Jurkat, Clone E6-1 (cell line): ENCODE data around the gene AMMECR1L.
"Not testable (repeated sequence)": the region's sequence is repeated elsewhere in the genome, so short reads cannot be mapped to it uniquely, and the experiment has no call there.

Source experiments
- DNase-seq: peaks from one replicate; pipeline ENCODE4 v3.0.0-alpha.2; 2011; ENCODE audit warnings: low read depth, low spot score
- H3K4me3 ChIP-seq: 2 replicates; pipeline ENCODE4 v1.5.1; 2011; ENCODE audit warnings: mild to moderate bottlenecking, low read length, control low read depth, moderate library complexity

Gene AMMECR1L

DNA sequence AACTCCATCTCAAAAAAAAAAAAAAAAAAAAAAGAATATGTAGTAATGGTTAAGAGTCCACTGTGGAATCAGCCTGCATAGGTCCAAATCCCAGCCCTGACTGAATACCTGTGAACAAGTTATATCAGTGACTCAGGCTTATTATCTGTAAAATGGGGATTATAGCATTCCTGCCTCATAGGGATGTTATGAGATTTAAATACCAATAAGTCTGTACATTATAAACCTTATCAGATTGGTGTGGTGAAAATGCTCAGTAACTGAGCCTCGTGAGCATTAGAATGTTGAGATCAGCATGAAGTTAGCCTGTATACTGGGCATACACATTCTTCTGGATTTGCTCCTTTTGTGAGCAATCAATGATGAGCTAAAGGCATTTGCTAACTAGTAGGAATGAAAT lies 3.0 kb upstream of the AMMECR1L start:
- DNase-seq = no peak
- no peak overlapping the region for H3K4me3 ChIP-seq

DNA sequence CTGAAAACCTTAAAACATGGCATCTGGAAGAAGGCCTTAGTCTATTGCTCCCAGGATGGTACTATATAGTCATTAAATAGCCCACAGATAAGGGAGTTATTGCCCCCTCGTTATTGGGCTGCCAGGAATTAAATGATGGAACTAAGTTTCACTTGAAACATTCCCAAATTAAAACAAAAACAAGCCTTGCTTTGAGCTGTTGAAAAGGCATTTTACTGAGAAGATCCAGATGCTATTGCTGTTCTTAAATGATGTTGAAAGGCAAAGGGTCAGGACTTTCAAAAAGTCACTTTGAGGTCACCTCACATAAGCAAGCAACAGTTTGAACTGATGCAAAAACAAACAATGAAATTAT lies 2.0 kb upstream of the AMMECR1L start:
- H3K4me3 ChIP-seq = no peak overlapping the region
- DNase-seq = no peak

DNA sequence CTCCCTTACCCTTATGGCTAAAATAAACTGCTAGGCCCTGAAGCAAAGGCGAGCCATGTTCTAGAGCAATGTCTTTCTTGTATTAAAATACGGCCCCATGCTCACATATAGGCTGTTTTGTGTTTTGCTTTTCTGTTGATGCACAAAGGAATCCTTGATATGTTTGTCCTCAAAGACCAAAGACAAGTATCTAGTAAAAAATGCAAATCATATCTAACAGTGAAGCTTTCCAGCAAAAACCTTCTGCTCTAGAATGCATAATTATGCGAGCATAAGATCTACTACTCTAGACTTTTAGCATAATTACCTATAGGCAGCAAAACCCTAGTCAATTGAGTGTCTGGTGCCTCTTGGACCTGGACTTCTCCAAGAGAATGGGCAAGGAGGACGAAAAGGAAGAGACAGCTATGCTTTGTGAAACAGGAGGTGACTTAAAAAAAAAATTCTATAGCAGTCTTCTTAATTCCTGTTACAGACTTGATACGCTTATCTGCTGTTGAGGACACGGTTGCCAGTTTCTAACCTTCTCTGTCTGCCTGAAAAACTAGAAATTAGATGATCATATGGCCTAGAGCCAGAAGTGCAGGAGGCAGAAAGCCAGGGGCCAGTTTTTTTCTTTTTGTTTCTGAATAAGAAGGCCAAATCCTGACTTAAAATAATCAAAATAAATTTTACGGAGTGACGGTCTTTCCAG lies 1.5 kb upstream of the AMMECR1L start:
- H3K4me3 ChIP-seq = peak overlapping the region; percentile 55
- DNase-seq = no peak

DNA sequence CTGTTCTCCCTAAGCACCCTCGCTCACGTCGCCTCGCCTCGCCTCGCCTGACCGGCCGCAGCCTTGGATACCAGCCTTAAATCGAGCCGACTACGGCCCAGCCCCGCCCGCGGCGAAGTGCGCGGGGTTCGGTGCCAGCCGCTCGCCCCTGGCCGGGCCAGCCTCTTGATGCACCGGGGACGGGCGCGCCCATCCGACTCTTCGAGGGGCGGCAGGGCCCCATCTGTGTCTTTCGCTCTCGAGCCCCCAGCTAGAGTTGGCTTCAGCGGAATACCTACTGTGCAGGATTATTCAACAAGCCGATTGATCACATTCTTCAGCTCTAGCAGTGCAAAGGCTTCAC lies 808 bp upstream of the AMMECR1L start:
- not testable (repeated sequence) for DNase-seq
- H3K4me3 ChIP-seq = peak overlapping the region; percentile 55

DNA sequence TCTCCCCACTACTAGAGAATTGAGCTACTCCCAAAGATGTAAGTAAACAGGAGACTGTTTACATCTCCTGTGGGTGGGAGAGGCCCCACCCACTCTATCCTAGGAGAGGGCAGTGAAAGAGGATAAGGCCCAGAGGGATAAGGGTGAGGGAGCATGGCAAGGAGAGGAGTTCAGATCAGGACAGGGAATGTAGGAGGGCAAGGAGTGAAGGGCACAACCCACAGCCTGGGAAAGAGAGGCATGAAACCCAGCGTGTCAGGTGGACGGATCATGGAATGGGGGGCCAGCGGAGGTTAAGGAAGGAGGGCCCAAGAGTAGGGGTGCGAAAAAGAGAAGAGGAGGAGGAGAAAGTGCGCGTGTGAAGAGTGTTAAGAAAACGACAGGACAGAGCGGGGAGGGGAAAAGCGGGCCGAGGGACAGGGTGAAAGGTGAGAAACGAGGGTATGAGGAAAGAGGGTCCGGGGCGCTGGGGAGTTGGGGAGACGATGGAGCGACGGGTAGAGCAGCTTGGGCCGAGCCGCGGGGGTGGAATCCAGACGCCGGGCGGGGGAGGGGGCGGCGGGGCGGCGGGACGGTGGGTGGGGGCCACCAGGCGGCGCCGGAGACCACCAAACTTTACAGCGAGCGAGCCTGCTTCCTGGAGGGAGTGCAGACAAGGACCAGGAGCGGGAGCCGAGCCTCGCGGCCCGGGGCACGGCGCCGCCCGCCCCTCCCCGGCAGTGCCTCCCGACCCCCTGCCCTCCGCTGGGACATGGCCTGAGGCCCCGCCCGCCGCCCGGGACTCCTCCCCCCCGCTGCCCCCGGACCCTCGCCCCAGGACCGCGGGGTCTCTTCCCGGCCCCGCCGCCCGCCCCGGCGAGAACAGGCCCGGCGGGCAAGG lies 655 bp downstream of the AMMECR1L start:
- H3K4me3 ChIP-seq = peak overlapping the region; percentile 57
- DNase-seq = not testable (repeated sequence)

DNA sequence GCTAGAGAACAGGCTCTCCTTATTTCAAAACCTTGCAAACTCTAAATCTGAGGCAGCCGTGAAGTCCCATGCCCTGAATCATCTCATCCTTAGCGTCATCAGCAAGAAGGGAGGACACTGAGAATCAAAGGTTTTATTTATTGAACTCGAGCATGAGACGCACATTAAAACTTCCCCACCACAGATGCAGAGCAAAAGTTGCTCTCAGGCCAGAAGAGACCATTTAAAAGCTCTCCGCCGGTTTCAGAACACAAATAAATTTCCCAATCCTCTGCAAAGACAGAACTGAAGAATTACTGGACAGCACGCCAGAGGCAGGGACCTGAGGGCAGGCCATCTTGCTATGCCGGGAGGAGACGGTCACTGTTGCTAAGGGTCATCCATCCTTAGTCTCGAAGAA lies 1.3 kb downstream of the AMMECR1L start:
- no peak for DNase-seq
- H3K4me3 ChIP-seq = peak overlapping the region; percentile 57

DNA sequence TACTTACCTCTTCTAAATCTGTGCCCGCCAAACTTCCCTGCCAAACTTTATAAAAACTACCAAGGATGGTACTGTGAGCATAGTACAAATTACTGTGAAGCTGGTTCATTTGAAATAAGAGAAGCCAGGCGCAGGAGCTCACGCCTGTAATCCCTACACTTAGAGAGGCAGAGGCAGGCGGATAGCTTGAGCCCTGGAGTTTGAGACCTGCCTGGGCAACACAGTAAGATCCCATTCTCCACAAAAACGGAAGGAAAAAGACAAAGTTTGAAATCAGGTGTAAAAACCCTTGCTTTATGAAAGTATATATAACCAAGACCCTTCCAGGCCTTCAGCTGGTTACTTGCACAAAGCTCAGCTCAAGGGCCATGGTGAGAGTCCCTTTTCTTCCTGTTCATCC lies 5.9 kb downstream of the AMMECR1L start:
- H3K4me3 ChIP-seq = no peak overlapping the region
- DNase-seq = no peak

DNA sequence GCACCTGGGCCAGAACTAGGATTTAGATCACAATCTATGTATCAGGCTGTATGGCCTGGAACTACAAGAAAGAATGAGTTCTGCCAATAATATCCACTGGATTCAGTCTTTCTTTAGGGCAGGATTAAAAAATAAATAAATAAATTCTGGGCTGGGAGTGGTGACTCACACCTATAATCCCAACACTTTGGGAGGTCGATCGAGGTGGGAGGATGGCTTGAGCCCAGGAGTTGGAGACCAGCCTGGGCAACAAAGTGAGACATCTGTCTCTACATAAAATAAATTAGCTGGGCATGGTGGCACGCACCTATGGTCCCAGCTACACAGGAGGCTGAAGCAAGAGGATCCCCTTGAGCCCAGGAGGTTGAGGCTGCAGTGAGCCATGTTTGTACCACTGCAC lies 8.1 kb downstream of the AMMECR1L start:
- no peak for DNase-seq
- no peak overlapping the region for H3K4me3 ChIP-seq

DNA sequence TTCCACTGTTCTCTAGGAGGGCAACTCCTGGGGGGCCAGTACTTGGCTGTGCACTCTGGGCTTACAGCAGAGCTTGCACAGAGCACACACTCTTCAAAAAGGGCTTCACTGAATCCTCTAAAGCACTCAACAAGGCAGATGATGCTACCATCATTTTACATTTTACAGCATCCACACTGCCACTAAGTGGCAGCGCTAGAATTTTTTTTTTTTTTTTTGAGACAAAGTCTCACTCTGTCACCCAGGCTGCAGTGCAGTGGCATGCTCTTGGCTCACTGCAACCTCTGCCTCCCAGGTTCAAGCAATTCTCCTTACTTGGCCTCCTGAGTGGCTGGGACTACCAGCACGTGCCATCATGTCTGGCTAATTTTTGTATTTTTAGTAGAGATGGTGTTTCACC lies 8.6 kb downstream of the AMMECR1L start:
- DNase-seq = no peak
- H3K4me3 ChIP-seq = no peak overlapping the region

DNA sequence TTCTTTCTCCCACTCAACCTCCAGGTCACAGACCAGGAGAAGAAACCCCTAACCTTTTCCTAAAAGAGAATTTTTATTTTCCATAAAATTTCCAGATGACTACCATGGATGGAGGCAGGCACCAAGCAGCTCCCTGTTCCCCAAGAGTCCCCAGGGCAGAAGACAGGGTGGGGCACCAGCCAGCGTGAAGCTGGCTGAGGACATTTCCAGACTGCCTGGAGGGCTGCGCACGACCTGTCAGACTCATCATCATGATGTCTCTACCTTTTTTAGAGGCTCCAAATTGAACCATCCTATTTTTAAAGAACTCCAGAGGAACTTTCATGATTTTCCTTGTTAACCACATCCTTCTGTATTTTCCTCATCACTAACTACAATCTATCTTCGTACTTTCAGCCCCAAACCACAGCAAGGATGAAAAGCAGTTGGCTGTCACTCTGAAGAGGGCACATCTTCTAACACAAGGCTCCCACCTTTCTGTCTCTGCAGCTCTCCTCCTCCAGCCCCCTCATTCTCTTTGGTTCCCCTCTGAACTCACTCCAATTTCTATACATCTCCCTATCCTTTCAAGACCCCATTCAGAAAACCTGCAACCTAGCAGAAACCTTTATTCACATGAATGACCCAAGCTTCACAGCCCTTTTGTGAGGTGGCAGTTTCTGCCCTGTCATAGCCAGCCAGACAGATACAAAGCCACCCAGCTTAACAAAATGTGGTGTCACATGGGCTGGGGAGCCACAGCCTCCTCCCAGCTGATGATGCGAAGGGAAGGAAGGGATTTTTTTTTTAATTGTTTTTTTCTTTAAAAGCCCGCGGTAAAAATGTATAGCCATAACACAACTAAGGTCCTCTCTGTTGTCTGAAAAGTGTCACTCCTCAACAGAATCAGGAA lies 11.1 kb downstream of the AMMECR1L start:
- no peak for DNase-seq

DNA sequence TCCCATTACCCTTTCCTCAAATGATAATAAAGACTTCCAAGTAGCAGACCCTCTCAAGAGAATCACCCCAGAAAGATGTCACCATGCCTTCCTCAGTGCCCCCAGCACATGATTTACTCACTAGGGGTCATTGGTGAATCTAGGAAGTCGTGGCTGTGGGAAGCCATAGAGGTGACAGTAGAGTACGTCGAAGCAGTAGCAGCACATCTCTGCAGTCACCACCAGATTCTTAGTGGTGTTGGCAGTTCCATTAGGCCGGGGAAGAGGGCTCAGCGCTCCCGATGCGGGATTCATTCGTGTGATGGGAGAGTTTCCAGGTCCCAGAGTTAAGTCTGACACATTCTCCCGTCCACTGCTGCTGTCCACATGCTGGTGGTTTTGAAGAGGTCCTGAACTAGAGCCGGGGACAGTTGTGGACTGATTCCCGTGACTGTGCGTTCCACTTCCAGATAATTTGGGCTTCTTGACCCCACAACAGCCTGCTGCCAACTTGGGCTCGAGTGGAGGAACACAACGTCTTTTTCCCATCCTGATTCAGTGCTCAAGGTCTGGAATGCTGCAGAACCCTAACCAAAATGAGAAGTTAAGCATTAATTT lies 12.0 kb downstream of the AMMECR1L start:
- DNase-seq = no peak
- H3K4me3 ChIP-seq = no peak overlapping the region

More for the DNA sequence above, 11.1 kb downstream of the AMMECR1L start:
- no peak overlapping the region for H3K4me3 ChIP-seq

DNA sequence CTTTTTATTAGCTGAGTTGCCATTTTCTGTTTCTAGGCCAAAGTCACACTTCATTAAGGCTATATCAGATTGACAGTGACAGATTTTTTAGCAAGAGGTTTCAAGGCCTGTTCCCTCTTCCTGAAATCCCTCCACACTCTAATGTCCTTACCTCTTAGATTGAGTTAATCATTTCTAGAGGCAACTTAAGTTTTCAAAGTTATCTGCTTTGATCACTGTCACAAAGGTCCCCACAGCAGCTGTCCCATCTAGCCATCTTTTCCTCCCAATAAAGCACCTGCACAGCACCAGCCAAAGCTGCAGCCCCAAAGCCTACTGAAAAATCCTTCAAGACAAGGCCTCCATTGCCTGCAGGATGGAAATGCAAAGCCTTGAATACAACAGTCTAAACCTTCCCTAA lies 13.4 kb downstream of the AMMECR1L start:
- no peak for DNase-seq
- H3K4me3 ChIP-seq = no peak overlapping the region

DNA sequence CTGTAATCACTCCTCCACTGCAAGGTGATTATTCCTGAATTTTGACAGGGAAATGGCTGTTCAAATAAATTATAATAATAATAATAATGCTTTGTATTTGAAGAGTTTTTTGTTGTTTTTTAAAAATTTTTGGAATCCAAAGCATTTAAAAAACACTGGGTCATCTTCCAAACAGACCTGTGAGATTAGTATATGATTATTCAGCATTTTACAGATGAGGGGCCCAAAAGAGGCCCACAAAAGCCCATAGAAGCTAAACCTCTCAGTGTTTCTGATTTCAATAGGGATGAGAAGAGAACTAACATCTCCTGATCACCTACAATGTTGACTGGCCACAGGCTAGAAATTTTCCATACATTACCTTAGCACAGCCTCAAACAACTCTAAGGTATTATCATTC lies 19.8 kb downstream of the AMMECR1L start:
- no peak overlapping the region for H3K4me3 ChIP-seq
- DNase-seq = no peak

DNA sequence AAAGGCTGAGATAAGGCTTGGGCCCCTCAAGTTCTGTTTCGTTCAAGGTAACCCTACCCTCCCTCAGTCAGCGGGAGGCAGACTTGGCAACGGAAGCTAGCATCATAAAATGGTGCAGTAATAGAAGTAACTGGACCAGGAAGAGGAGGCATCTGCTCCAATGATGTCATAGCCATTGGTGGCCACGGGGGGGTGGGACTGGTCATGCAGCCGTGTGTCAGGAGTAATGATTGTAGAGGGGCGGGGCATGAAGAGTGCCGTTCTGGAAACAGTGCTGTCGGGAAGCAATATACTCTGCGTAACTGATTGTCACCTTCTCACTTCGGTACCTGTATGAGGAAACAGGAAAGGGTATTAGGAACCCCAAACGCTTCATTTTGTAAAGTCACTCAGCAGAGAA lies 20.9 kb downstream of the AMMECR1L start:
- no peak for DNase-seq
- no peak overlapping the region for H3K4me3 ChIP-seq

DNA sequence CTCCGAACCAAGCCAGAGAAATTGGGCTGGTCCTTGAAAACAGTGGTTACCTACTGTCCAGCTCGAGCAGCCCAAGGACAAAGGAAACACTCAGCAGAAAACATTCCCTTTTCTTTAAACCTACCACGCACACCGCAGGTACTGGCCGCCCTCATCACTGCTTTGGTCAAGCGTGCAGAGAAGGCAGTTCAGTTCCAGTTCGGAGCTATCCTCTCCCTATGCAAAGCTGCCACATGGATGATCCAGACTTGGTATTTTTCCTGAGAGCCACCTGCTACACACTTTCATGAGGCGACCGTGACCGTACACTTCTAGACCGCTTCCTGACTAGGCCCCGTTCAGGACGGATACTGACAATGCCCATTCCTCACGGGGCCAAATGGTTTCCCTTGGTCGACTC lies 23.5 kb downstream of the AMMECR1L start:
- no peak for DNase-seq
- H3K4me3 ChIP-seq = no peak overlapping the region

DNA sequence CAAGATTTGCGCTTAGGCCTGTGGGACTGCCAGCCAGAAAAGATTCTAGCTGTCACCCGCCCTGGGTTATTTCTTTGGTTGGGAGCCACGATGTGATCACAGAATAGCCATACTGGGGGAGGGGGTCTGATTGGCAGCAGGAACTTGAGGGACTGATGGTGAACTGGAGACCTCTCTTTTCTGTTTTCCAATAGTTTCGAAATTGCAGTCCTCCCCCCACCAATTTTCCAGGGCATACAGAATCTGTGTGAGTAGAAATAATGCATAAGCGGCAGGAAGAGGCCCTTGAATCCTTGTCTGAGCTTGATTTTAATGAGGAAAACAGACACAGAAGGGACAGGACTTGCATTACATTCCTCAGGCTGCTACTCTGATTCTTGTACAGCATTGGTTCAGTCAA lies 25.6 kb downstream of the AMMECR1L start:
- DNase-seq = no peak
- H3K4me3 ChIP-seq = no peak overlapping the region

DNA sequence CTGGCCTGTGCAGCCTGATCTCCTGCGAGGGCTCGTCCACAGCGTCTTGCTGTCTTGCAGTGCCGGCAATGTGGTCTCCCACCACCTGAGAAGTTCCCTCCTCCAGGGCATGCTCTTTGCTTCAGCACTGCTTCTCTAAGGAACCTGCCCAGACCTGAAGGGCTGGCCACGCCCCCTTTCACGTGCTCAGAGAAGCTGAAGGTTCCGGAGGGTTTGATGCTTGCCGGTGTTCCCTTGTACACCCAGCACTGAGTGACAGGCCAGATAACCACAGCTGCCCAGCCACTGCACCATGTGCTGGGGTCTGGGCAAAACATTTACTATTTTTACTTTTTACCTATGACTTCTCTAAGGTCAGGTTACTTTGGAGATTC lies 26.1 kb downstream of the AMMECR1L start:
- no peak for DNase-seq

DNA sequence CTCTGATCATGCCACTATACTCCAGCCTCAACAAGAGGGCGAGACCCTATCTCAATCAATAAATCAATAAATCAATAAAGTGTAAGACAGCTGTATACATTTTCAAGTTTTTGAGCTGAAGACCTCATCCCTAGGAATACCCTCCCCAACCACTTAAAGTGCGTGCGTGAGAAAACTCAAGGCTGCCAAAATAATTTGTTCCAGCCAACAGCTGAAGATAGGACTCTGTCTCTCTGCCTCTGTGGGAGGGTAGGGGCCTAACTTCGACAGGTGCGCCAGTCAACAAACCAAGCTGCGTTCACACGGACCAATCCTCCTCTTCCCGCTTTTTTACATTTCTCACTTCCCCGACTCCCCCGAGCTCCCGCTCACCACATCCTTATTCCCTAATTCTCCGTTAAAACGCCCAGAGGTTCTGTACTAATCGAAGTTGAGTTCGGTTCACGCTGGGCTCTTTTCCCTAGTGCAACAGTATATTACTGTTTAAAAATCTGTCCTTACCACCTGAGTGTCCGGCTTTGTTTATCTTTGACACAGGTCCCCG lies 28.4 kb downstream of the AMMECR1L start:
- no peak for DNase-seq
- H3K4me3 ChIP-seq = peak overlapping the region; percentile 94

More for the DNA sequence above, 26.1 kb downstream of the AMMECR1L start:
- no peak overlapping the region for H3K4me3 ChIP-seq

DNA sequence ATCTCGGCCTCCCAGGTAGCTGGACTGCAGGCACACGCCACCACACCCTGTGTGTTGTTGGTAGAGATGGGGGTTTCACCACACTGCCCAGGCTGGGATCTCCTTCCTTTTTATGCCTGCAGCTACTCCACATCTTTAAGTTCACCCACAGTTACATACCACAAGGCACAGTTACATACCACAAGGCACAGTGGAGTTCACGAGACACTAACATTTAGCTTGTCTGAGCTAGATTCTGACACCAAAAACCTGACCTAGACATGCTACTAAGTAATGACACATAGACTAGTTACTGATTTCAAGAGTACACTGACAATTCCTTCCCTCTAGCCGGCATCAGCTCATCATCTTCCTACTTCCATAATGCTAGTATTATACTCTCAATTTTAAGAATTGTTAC lies 32.1 kb downstream of the AMMECR1L start:
- DNase-seq = peak; percentile 28

More for the DNA sequence above, 32.1 kb downstream of the AMMECR1L start:
- no peak overlapping the region for H3K4me3 ChIP-seq
